Measurements from ENCODE around the gene TANK.

The TANK gene

DNA sequence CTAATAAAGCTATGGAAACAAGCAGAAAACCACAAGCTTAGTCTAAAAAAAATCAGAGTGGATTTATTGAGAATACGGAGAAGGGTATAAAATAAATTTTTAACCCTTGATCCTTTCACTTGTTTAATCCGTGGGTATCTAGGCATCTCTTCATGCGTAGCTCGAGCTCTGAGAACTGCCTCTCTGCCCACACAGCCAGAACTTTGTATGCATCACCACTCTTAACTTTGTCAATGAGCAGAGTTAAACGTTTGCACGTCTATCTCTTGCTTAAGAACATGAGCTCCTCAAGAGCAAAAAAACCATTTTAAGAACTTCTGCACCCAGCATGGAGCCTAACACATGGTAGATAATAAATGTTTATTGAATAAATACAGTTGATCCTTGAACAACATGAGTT is 26.9 kb upstream of the TANK start:
- DNase-seq (ENCODE audit: low spot score), result no peak

DNA sequence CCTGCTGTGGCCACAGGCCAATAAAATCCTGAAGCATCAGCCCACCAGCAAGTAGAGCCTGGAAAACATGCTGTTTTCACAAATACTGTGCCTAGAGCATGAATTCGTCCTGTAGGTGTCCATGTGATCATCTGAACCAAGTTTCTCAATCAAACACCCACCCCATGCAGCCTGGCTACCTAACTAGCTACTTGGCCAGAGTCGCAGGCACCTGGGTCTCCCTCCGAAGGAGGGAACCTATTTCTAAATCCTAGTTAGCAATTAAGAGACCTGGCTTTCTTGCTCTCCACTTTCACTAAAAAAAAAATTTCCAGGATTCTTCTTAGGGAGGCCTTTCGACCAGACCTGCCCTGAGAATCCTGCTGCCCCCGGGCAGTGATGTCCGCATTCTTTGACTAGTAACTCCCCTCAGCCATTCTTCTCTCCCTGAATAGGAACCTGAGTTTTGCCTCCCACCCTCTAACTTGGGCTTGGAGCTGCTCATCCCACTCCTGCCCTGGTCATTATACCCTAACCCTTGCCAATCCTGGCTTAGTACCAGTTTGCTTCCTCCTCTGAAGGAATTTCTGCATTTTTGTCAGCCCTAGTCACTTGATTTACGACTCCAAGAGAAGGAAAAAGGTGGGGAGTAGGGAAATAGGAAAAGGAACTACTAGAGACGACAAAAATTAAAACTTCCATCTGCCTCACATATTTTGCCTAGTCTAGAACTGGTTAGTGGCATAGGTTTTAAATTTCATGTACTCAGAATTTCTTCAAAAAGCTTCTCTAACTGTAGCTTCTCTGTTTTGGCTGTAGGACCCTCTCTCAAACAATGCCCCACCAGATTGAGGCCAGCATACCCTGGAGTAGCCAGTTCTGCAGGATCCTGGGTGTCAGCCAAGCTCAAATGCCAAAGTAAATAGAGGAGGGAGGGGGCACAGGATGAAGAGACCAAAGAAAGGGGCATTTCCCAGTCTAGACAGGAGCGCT is 25.4 kb upstream of the TANK start:
- DNase-seq (ENCODE audit: low spot score), result no peak

DNA sequence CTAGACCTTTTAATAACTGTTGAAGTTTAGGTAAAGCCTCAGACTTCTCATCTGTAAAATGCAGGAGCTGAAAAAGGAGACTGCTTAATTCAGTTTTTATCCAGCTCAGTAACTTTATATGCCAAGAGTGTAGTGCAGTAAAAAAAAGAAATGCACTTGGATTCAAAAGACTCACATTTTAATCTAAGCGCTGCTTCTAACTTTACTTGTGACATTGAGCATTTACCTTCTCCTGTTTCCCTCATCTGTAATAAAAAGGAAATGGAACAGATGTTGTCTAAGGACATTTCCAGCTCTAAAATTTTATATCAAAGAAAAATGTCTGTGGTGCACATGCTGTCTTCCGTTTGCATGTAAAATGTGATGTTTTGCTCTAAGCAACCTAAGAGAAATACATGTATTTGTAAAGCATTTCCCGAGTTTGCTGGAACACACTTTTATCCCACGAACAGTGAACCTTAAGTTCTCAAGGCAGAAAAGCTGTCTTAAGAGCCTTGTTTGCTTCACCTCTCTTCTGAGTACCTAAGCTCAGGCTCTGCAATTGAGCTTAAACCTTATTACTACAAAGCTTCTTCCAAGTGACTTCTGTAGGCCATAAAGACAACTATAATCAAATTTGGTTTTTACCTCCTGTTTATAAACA is 24.2 kb upstream of the TANK start:
- DNase-seq (ENCODE audit: low spot score), result no peak

DNA sequence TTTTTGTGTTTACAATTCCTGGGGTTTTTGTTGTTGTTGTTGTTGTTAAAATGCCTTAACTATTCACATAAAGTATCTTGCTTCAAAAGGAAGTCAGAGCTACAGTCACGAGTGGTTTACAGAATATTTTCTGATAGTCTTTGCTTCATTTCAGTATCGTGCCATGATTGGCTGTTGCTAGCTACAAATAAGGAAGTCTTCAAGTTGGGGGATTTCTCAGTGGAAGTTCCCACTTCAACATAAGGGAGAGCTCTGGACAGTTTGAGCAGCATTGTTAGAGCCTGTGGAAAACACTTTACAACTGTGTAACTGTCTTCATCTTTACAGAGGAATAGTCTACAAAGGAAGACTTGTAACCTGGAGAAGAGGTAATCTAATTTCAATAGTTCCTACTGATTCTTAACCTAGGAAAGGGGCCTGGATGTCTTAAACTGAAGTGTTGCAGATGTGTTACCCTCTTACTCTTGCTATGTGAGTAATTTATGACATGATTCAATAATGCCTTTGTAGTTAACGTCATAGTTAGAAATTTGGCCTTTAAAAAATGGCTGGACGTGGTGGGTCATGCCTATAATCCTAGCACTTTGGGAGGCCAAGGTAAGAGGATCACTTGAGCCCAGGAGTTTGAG is 23.4 kb upstream of the TANK start:
- DNase-seq (ENCODE audit: low spot score), result peak; percentile 79

DNA sequence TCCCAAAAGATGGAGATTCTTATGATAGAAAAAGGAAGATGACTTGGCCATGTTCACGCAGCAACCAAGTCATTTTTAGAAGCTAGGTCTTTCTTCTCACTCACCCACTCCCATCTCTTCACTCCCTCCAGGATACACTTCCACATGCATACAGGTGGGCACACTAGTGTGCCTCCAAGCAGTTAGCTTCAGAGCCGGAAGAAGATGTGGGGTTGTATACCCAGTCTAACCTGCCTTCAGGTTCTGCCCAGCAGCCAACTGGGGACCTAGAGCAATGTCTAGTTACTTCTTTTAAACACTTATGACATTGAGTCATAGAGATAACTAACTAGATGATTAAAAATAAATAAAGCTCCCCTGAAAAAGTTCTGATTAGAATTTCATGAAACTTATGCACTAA is 21.8 kb upstream of the TANK start:
- DNase-seq (ENCODE audit: low spot score), result peak; percentile 47

DNA sequence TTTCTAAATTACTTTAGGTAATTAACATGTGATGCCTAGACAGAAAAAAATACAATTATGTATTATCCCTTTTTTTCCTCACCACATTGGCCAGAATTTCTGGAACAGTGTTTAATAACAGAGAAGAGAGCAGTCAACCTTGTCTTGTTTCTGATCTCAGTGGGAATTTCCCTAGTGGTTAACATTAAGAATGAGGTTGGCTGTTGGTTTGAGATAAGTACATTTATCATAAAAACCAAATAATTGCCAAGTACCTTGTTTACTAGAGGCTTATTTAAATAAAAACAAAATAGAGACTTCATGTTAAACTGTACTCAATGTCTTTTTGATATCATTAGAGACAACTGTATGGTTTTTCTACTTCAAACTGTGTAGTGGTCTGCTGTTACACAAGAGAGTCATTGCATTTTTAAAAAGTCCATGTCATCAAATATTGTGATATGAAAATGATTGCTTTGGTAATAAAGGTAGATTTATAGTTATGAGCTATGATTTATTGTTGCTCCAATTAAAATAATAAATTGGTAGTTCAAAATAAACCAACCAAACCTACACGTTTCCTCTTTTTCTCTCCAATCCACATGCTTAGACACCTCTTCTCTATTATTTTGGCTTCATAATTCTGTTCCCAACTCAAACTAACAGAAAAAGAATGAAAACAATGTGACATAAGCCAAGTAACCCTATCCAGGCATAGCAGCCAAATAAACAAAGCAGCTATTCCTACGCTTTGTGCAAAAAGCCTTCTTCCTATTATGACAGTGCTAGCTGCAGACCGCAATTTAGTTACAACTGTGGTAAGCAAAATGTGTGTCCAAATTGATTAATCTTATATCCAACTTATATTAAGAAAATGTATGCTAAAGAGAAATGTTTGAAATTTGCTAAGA is 20.9 kb upstream of the TANK start:
- peak; percentile 64 for DNase-seq (ENCODE audit: low spot score)

DNA sequence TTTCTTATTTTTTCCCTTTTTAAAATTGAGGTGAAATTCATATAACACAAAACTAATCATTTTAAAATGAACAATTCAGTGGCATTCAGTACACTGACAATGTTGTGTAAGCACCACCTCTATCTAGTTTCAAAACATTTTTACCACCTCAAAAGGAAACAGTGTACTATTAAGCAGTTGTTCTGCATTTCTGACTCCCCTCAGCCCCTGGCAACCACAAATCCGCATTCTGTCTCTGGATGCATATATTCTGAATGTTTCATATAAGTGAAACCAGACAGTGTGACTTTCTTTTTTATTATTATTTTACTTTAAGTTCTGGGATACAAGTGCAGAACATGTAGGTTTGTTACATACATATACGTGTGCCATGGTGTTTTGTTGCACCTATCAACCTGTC is 19.2 kb upstream of the TANK start:
- peak; percentile 26 for DNase-seq (ENCODE audit: low spot score)

DNA sequence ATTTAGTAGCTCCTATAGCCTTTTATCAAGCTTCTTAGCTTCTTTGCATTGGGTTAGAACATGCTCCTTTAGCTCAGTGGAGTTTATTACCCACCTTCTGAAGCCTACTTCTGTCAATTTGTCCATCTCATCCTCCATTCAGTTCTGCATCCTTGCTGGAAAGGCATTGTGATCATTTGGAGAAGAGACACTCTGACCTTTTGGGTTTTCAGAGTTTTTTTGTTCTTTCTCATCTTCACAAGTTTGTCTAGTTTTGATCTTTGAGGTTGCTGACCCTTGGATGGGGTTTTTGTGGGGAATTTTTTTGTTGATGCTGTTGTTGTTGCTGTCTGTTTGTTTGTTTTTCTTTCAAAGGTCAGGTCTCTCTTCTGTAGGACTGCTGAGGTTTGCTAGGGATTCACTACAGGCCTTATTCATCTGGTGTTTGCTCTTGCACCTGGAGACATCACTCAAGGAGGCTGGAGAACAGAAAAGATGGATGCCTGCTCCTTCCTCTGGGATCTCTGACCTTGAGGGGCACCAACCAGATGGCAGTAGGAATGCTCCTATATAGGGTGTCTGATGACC is 13.9 kb upstream of the TANK start:
- DNase-seq (ENCODE audit: low spot score), result no peak

DNA sequence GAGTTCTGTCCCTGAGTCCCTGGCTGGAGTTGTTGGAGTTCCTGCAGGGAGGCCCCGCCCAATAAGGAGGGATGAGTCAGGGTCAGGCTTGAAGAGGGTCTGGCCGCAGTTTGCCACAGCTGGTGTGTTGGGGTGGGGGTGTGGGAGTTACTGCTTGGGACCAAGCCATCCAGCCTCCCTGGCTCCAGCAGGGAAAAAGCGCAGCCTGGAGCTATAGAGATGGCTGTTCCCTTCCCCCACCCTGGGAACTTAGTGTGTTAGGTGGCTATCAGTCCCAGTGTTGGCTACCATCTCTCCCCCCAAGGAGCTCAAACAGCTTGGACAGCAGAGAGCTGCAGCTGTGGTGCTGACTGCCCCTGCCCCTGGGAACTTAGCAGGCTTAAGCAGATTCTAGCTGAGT is 13.2 kb upstream of the TANK start:
- DNase-seq (ENCODE audit: low spot score), result no peak

DNA sequence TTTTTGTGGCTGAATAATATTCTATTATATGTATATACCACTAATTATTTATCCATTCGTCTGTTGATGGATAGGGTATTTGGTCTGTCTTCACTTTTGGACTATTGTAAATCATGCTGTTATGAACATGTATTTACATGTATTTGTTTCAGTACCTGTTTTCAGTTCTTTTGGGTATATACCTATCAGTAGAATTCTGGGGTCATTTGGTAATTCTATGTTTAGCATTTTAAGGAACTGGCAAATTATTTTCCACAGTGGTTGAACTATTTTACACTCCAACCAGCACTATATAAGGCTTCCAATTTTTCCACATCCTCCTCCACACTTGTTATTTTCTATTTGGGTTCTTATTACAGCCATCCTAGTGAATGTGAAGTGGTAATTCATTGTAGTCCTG is 12.4 kb upstream of the TANK start:
- DNase-seq (ENCODE audit: low spot score), result no peak

DNA sequence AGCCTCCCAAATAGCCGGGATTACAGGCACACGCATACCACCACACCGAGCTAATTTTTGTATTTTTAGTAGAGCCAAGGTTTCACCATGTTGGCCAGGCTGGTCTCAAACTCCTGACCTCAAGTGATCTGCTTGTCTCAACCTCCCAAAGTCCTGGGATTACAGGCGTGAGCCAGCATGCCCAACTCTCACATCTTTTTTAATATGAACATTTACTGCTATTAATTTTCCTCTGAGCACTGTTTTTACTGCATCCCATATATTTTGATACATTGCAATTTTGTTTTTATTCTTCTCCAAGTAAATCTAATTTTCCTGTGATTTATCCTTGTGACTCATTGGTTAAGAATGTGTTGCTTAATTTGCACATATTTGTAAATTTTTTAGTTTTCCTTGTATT is 9.5 kb upstream of the TANK start:
- no peak for DNase-seq (ENCODE audit: low spot score)

DNA sequence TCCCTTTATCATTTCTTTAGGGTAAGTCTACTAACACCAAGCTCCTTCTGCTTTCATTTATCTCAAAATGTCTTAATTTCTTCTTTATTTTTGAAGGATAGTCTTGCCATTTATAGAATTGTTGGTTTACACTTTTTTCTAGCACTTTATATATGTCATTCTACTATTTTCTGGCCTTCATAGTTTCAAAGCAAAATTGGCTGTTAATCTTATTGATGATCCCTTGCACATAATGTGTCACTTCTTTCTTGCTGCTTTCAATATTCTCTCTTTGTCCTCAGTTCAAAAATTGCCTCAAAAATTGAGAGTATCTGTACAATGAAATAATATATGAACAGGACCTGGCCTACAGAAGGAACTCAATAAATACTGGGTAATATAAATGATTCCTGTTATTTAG is 7.9 kb upstream of the TANK start:
- no peak for DNase-seq (ENCODE audit: low spot score)

DNA sequence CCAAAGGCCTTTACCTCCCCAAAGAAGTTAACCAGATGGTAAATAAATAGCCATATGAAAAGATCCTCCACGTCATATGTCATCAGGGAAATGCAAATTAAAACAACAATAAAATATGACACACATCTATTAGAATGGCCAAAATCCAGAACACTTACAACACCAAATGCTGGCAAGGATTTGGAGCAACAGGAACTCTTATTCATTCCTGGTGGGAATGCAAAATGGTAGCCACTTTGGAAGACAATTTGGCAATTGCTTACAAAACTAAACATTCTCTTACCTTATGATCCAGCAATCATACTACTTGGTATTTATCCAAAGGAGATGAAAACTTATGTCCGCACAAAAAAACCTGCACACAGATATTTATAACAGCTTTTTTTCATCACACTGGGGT is 1.3 kb upstream of the TANK start:
- no peak for DNase-seq (ENCODE audit: low spot score)

DNA sequence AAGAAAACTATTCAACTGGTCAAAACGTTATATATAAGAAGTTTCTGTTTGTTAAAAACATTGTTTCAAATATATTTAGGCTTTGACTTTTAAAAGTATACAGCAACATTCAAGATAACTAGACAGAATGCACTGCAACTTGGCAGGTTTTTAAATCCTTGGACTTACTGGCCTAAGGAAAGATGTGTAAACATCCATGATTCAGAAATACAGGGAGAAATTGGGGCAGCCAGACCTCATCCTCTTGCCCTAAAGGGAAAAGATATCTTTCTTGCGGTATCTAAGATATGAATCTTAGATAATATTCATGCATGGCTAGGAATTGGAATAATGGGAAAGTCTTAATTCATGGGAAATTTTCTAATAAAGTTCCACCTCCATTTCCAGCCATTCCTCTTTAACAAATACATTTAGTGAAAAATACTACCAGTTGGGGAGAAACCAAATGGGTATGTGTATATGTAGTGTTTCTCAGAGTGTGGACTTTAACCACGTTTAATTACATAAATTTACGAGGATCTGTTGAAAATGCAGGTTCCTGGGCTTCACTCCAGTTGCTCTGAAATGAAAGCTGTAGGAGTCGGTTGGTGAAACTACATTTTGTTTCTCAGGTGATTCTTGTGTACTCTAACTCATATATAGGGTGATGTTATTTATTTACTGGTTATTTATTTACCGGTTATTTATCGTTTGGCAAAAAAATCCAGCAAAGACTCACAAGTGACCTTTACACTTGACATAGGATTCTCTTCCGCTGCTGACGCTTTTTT is 587 bp upstream of the TANK start:
- no peak for DNase-seq (ENCODE audit: low spot score)

DNA sequence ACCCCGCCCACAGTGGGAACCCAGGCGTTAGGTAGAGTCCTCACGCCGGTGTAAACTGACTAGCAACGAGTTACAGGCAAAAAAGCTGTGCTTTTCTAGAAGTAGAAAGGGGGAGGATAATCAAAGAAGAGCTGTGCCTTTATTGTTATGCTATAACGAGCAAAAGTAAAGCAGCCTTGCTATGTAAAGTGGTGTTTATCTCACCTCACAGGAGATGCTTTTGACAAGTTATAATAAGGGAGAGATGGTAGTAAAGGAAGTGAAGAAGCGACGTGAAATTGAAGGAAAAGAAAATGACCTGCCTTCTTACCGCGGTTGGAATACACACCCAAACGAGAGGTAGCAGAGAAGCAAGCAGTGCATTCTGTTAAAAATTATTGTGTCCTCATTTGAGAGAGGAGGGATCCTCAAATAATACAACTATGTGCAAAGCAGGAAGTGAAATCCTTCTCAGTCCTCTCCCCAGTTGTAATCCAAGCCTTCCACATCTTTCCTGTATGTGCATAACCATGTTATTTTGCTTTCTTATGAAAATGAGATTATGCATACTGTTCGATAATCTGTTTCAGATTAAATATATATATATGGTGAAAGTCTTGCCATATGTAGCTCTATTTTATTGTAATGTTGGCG is 962 bp downstream of the TANK start:
- DNase-seq (ENCODE audit: low spot score), result peak; percentile 48

DNA sequence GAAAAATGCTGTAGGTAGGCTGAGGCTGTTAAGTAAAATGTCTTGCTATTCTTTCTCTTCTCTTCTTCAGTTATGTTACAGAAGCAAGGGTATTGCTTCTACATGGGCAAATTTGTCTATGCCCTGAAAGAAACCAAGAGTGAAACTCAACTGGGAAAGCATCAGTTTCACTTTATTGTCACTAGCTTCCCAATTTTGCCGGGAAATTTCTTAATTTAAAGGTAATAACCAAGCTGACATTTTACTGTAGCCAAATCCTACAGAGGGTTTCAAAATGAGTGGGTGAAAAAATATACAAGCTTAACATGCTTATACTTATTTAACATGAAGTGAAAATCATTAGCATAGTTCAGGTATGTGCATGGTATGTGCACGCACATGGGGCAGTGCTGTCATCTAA is 3.2 kb downstream of the TANK start:
- no peak for DNase-seq (ENCODE audit: low spot score)

DNA sequence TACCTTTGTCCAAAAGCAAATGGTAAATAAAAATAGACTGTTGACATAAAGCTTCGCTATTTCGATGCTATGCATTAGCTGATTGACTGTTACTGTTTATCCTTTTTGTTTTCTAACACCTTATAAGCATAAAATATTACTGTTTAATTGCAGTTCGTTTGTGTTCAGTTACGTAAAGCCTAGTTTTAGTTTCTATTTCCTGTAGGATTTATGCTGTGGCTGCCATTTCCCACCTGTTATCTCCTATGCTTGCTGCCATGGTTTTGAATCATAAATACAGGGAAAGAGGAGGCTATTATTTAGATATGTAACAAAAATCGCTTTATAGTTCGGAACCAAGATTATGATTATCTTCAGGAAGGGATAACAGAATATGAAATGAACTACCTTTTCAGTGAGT is 3.9 kb downstream of the TANK start:
- DNase-seq (ENCODE audit: low spot score), result no peak

DNA sequence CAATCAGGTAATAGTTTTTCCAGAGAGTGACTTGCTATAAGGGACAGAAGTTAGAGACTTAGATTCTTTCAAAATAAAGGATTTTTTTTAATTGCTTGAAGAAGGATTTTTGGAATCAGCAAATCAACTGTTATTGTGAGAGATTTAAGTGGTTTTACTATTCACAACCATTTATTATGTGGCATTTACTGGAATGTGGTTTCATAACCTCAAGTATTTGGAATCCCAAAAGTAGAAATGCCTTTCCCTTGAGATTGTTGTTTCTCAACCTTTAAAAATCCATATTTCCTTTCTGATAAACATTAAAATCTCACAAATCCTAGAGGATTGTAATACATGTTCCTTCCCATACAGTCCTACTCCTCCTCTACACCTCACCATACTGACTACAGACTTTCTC is 5.0 kb downstream of the TANK start:
- DNase-seq (ENCODE audit: low spot score), result no peak

DNA sequence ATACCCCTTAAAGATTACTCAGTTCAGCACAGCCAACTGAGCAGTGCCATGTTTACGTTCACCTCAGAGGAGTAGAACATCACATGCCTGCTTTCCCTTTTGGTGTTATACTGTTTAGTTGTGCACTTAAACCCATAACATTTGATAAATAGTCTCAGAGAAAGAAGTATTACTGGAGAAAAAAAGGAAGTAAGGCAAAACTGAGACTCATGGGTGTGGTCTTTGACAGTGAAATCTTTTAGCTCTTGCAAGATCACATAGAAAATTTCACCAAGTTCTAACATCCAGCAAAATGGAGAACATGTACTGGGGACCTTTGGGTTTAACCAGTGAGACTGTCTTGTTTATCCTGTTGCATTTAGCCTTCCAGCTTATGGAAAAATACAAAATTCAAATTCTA is 5.6 kb downstream of the TANK start:
- DNase-seq (ENCODE audit: low spot score), result no peak

All from CD4-positive, alpha-beta T cell treated with Interleukin-2 at 100 ng/mL for 4 hours (primary cell).